Esophagus muscularis mucosa (tissue), 4 donors: ENCODE results near the gene BRF1. TPM values are rescaled to one million over a fixed set of nuclear protein-coding genes. Genes with fewer than 3 reads are reported as not detected.
"Not testable (repeated sequence)": the region's sequence is repeated elsewhere in the genome, so short reads cannot be mapped to it uniquely, and the experiment has no call there.

Experiments
- DNase-seq: peaks from one replicate; pipeline ENCODE4 v3.0.0-alpha.2; 2017; ENCODE audit errors: extremely low spot score
- H3K27ac ChIP-seq, 4 donors: fragments of 200-600 bp; sonication (generic); replicated peaks in 1 of 4; 1 replicate in 3 of 4; 2 replicates in 1 of 4; pipeline ENCODE4 v1.5.1; 2016 to 2019; ENCODE audit warnings: mild to moderate bottlenecking in 1 of 4
- H3K27me3 ChIP-seq, 4 donors: fragments of 200-600 bp; sonication (generic); one replicate each; pipeline versions ENCODE4 v1.5.1 to v1.6.0; 2016 to 2019
- H3K36me3 ChIP-seq, 4 donors: fragments of 200-600 bp; sonication (generic); one replicate each; pipeline ENCODE4 v1.5.1; 2016 to 2019
- H3K4me1 ChIP-seq, 4 donors: fragments of 200-600 bp; sonication (generic); one replicate each; pipeline ENCODE4 v1.5.1; 2016 to 2019
- H3K4me3 ChIP-seq, 4 donors: fragments of 200-600 bp; sonication (generic); 1 replicate in 2 of 4; 2 replicates in 2 of 4; pipeline ENCODE4 v1.5.1; 2016 to 2019; ENCODE audit warnings: mild to moderate bottlenecking in 4 of 4, moderate library complexity in 1 of 4
- H3K9me3 ChIP-seq, 4 donors: fragments of 200-600 bp; sonication (generic); 1 replicate in 3 of 4; 2 replicates in 1 of 4; pipeline ENCODE4 v1.5.1; 2016 to 2019
- CTCF ChIP-seq, 3 experiments: fragments of 200-600 bp in 2 of 3; fragments of 450-650 bp in 1 of 3; sonication (generic) in 2 of 3; IDR thresholded peaks; one replicate each; pipeline ENCODE4 v1.5.1; 2017 to 2019; ENCODE audit warnings: antibody characterized with exemption in 3 of 3, mild to moderate bottlenecking in 2 of 3, moderate library complexity in 1 of 3
- EP300 ChIP-seq: sonication (generic); formaldehyde crosslinking; IDR thresholded peaks from one replicate; pipeline ENCODE4 v1.6.1; 2017; ENCODE audit warnings: antibody characterized with exemption
- POLR2A ChIP-seq: fragments of 450-650 bp; IDR thresholded peaks from one replicate; pipeline ENCODE4 v1.6.1; 2017; ENCODE audit warnings: antibody characterized with exemption, moderate library complexity, mild to moderate bottlenecking, low read depth
- POLR2AphosphoS5 ChIP-seq, 2 donors: sonication (generic); formaldehyde crosslinking; IDR thresholded peaks; one replicate each; pipeline ENCODE4 v1.6.1; 2017; ENCODE audit warnings: antibody characterized with exemption in 2 of 2
- whole genome bisulfite sequencing: methylation state at CpG from one replicate; pipeline ENCODE4 v1.1.5; 2018; 5-methylcytosine and 5-hydroxymethylcytosine counted together
- intact Hi-C: fragments of 100-400 bp; cut with DNase I; formaldehyde crosslinking; loops from one replicate; pipeline ENCODE4 v1.15.1; 2023
- total RNA-seq, 4 donors: library from RNA; depleted of rRNA; stranded (reverse); fragments of >200 nt; gene quantifications; one replicate each; pipeline versions ENCODE4 v1.1.0 to v1.2.1, GENCODE V29; 2016

The BRF1 gene
- total RNA-seq, 4 donors from 2014 or later, result 23.0 to 47.3 (median 41.4) TPM

GRCh38 chr14:105301103-105301914 lies 508 bp upstream of the BRF1 start:
- intact Hi-C loops, result no loop called here
- H3K4me1 ChIP-seq, result peaks cover 18 to 32% (median 28%) of the 10 kb centered on the region in 4 donors
- 14% methylated on average over 25 of the region's 65 CpGs for WGBS
- peak overlapping the region; percentile 64 to 85 (median 82) for H3K4me3 ChIP-seq
- no peaks in the 10 kb centered on the region for H3K36me3 ChIP-seq
- H3K27ac ChIP-seq, result peak overlapping the region; percentile 93 to 98 (median 95)
- H3K9me3 ChIP-seq, result no peaks in the 10 kb centered on the region
- peak; percentile 99 for DNase-seq
- TF ChIP-seq EP300 (no peak), POLR2AphosphoS5 (IDR thresholded peaks at IDR 0.05) (peak in 1 of 2 donors; percentile 81)
- H3K27me3 ChIP-seq, result no peaks in the 10 kb centered on the region

DNA sequence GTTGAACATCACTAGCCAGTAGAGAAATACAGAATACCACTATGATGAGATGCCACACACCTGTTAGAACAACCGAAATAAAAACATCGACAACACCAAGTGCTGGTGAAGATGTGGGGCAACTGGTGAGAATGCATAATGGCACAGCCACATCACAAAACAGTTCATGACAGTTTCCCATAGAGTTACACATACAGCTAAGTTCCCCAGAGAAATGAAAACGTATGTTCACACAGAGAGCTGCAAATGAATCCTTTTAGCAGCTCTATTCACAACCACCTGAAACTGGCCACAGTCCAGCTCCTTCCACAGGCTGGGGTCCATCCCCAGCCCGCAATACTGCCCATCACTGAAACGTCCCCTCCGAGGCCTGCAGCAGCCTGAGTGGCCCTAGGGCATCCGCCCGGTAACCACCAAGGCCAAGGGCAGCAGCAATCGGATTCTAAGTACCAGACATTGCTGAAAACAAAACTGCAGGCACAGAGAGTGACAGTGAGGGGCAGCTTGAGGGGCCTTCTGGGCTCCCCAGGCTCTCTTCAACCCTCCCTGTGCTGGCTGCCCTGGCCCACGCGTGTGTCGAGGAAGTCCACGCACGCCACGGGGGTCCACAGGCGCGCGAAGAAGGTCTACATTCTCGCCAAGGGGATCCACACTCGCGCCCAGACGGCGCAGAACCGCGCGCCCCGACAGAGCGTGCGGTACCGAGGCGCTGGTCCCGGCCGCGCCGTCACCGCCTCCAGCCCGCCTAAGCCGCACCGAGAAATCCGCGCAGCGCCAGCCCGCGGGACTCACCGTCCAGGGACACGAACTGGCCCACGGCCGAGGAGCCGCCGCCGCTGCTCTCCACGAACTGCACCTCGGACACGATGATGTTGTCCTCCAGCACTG lies 903 bp downstream of the BRF1 start:
- TF ChIP-seq EP300 (no peak), POLR2A (no peak), POLR2AphosphoS5 (IDR thresholded peaks at IDR 0.05) (no peak), CTCF (IDR thresholded peaks at IDR 0.05) (no peak)
- intact Hi-C loops, result no loop called here
- 63% methylated on average over 4 of the region's 54 CpGs for WGBS
- H3K27ac ChIP-seq, result peak overlapping the region; percentile 93 to 98 (median 95)
- no peaks in the 10 kb centered on the region for H3K27me3 ChIP-seq
- H3K36me3 ChIP-seq, result no peaks in the 10 kb centered on the region
- no peaks in the 10 kb centered on the region for H3K9me3 ChIP-seq
- peaks cover 20 to 33% (median 29%) of the 10 kb centered on the region in 4 donors for H3K4me1 ChIP-seq
- DNase-seq, result no peak
- peak overlapping the region; percentile 64 to 85 (median 82) for H3K4me3 ChIP-seq

DNA sequence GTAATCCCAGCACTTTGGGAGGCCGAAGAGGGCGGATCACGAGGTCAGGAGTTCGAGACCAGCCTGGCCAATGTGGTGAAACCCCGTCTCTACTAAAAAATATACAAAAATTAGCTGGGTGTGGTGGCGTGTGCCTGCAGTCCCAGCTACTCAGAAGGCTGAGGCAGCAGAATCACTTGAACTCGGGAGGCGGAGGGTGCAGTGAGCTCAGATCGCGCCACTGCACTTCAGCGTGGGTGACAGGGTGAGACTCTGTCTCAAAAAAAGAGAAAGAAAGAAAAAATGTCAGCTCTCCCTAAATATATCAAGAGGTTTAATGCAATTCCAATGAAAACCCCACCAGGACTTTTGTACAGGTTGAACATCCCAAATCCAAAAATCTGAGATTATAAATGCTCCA lies 3.5 kb downstream of the BRF1 start:
- intact Hi-C loops, H3K27ac ChIP-seq, H3K9me3 ChIP-seq, H3K4me3 ChIP-seq, H3K36me3 ChIP-seq, H3K27me3 ChIP-seq, DNase-seq: not testable (repeated sequence)
- H3K4me1 ChIP-seq, result peaks cover 43 to 59% (median 53%) of the 10 kb centered on the region in 4 donors
- 98% methylated on average over 11 of the region's 11 CpGs for WGBS

DNA sequence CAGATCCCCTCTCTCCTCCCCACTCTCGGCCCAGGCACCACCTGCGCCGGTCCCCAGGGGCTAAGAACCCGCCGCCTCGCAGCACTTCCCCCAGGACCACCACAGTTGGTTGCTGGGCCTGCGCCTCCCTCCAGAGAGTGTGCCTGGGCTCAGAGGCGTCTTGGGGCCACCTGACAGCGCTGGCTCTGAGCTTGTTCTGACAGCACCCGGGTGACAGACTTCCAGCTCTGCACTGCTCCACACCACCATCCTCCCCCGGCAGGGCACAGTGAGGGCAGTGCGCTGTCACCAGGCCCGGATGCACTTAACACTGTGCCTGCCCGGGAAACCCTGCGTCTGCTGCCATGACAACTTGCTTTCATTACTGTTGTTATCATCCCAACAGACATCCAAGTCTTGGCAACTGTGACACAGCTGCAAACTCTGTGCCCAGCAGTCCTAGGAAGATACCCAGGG lies 6.6 kb downstream of the BRF1 start:
- Histone ChIP-seq H3K4me1 (peaks cover 30 to 60% (median 47%) of the 10 kb centered on the region in 4 donors), H3K9me3 (no peaks in the 10 kb centered on the region), H3K4me3 (no peak overlapping the region), H3K36me3 (no peaks in the 10 kb centered on the region), H3K27ac (peak overlapping the region in 1 of 4 donors; percentile 41), H3K27me3 (no peaks in the 10 kb centered on the region)
- TF ChIP-seq POLR2AphosphoS5 (IDR thresholded peaks at IDR 0.05) (peak in 1 of 2 donors; percentile 11), CTCF (IDR thresholded peaks at IDR 0.05) (no peak)
- no peak for DNase-seq
- intact Hi-C loops, result no loop called here
- WGBS, result 30% methylated on average over 2 of the region's 15 CpGs

DNA sequence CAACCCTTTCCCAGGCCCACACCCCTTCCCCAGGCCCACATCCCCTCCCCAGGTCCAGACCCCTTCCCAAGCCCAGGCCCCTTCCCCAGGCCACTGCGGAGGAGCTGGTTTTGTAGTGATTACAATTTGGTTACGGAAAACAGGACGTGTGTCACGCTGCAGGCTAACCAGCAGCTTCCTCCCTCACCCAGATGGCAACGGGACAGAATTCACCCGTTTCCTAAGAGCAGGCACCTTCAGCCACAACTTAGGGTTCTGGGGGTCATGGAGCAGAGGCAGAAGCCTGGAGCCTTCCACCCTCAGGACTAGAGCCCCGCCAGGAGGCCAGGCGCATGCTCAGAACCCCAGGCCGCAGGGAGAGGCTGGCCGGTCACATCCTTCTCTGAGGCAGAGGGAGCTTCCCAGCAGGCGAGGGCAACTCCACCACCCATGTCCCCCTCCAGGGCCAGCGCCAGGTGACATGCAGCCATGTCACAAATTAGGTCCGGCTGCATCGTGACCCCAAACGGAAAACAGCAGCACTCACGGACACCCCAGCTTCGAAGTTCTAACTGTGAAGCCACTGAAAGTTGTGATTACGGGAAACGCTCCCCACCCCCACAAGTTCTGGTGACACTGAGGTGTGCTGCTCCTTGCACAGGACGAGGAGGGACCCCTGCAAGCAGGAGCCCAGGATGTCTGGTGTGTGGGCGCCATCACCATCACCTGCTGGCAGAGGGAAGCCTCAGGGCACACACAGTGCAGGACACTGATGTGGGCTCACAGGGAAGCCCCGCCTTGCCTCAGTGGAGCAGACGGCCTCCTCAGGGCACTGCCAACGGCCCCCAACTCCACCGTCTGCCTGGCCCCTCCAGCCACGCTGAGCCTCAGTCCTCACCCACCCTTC lies 7.7 kb downstream of the BRF1 start:
- no peak for DNase-seq
- intact Hi-C loops, result no loop called here
- peaks cover 25 to 49% (median 37%) of the 10 kb centered on the region in 4 donors for H3K4me1 ChIP-seq
- no peak overlapping the region for H3K4me3 ChIP-seq
- TF ChIP-seq EP300, result no peak
- no peak for TF ChIP-seq POLR2A
- TF ChIP-seq CTCF (IDR thresholded peaks at IDR 0.05), result no peak
- TF ChIP-seq POLR2AphosphoS5 (IDR thresholded peaks at IDR 0.05), result no peak
- H3K9me3 ChIP-seq, result no peaks in the 10 kb centered on the region
- no peak overlapping the region for H3K27ac ChIP-seq
- H3K27me3 ChIP-seq, result no peaks in the 10 kb centered on the region
- H3K36me3 ChIP-seq, result no peaks in the 10 kb centered on the region
- 65% methylated on average over 19 of the region's 26 CpGs for WGBS
